HG03457 (cell line): ENCODE data around the gene CHD5.
"Not testable (repeated sequence)": the region's sequence is repeated elsewhere in the genome, so short reads cannot be mapped to it uniquely, and the experiment has no call there.

Experiments used
- ATAC-seq: cut with Tn5 transposase; IDR thresholded peaks from one replicate; pipeline ENCODE4 v1.9.1; 2021; ENCODE audit warnings: moderate number of reproducible peaks; ENCODE audit not compliant: unreplicated experiment

Gene CHD5

GRCh38 chr1:6088956-6089355 is 91.2 kb downstream of the CHD5 start:
- no peak for ATAC-seq

DNA sequence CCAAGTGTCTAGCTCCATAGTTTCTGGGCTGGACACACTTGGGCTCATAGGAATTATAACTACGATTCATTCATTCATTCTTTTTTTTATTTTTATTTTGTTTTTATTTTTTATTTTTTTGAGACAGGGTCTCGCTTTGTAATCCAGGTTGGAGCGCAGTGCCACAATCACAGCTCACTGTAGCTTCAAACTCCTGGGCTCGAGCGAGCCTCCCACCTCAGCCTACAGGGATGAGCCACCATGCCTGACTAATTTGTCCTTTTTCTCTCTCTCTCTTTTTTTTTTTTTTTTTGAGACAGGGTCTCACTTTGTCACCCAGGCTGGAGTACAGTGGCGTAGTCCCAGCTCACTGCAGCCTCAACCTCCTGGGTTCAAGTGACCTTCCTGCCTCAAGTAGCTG is 92.2 kb downstream of the CHD5 start:
- no peak for ATAC-seq

- no peak for ATAC-seq
Measured at GRCh38 chr1:6087377-6087772, 92.7 kb downstream of the CHD5 start.

- ATAC-seq: no peak
Measured at GRCh38 chr1:6086762-6087376, 93.3 kb downstream of the CHD5 start.

GRCh38 chr1:6086358-6086757 is 93.8 kb downstream of the CHD5 start:
- ATAC-seq: no peak

GRCh38 chr1:6085666-6086065 is 94.5 kb downstream of the CHD5 start:
- ATAC-seq: no peak

DNA sequence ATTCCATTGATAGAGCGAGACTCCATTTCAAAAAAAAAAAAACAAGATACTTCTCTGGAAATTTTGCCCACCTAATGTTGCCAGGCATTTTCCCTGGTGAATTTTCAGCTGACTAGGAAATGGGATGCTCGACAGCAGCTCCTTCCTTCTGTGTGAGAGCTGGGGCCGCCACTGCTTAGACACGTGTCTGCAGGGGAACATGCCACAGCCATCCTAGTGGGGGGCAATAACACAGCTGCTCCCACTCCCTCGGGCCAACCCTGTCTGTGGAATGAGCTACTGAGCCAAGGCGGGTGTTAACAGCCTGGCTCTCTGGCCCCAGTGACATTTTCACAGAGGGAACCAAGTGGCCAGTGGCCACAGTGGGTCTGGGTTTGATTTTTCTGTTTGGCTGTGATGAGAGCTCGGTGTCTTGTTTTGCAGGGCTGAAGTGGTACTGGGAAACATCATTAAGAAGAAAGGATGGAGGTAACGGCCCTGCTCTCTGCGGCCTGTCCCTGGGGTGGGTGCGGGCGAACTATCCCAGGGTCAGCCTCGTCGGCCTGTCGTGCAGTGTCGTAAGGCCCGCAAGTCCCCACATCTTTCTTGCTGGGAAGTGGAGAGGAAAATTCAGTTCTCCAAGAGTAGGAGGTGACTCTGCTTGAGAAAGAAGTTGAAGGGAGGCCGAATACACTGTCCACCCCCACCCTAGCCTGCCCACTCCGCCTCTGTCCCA is 95.2 kb downstream of the CHD5 start:
- ATAC-seq: no peak

GRCh38 chr1:6083801-6084446 is 96.2 kb downstream of the CHD5 start:
- ATAC-seq: no peak

DNA sequence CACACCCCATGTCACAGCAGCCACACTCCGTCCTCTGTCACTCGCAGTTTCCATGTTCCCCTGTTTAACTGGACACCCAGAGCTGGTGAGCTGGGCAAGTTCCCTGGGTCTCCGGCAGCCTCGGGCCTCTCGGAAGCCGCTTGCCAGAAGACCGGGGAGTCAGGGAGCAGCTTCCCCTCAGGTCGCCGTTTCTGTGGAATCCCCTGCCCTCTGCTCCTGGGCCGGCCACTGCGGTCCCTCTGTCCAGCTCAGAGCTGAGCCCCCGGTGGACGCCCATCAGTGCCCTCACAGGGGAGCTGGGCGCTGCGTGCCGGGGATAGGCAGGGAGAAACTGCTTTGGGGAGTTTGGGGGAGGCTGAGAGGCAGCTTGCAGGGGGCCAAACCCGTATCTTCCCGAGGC is 96.7 kb downstream of the CHD5 start:
- no peak for ATAC-seq

DNA sequence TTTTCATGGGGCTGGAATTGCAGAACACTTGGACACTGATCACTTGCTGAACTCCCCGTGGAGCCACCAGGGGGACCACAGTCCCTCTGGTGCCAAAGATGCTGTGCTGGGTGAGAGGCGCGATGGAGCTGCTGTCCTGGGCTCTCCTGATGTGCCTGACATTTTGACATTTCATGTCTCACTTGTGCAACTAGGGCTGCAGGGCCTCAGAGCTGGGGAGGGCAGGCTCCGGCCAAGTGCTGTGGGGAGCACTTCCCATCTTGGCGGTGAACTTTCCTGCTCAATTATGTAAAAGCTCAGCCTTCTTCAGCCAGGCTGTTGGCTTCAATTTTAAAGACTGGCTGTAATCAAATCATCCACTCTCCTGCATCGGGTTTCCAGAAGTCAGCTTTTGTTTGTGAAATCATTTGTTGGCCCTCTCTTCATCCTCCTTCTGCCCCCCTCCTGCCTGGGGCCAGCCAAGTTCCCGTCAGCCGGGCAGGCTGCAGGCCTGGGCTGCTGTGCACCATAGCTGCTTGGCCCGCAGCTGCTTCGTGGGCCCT is 97.6 kb downstream of the CHD5 start:
- ATAC-seq: no peak

GRCh38 chr1:6081901-6082300 is 98.2 kb downstream of the CHD5 start:
- no peak for ATAC-seq

DNA sequence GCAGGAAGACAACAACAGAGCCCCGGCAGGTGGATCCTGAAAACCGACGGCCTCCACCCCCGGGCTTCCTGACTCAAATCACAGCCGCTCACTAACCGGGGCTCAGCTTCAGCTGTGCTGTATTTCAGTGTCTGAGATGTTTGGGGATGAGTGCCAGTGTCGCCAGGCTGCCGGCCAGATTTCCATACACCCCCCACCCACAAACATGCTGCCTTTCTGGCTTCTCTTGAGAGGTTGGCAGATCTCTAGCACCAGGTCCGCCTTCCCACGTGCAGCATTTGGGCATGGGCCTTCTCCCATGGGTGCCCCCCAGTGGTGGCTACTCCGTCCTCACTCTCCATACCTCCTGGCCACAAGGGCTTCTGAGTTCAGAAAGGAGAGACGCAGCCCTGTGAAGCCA is 99.7 kb downstream of the CHD5 start:
- no peak for ATAC-seq

DNA sequence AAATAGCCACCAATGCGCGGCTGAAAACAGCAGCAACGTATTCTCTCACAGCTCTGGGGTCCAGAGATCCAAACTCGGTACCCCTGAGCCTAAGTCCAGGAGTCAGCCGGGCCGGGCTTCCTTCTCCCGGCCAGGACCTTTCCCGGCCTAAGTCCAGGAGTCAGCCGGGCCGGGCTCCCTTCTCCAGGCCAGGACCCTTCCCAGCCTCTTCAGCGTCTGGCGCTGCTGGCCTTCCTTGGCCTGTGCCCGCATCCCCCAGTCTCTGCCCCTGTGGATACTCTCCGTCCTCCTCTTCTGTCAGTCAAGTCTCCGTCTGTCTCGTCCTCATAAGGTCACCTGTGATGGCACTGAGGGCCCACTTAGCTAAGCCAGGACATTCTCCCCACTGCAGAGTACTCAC is 102.2 kb downstream of the CHD5 start:
- no peak for ATAC-seq

GRCh38 chr1:6077506-6077905 is 102.6 kb downstream of the CHD5 start:
- ATAC-seq: no peak

- not testable (repeated sequence) for ATAC-seq
Measured at GRCh38 chr1:6077061-6077460, 103.1 kb downstream of the CHD5 start.

DNA sequence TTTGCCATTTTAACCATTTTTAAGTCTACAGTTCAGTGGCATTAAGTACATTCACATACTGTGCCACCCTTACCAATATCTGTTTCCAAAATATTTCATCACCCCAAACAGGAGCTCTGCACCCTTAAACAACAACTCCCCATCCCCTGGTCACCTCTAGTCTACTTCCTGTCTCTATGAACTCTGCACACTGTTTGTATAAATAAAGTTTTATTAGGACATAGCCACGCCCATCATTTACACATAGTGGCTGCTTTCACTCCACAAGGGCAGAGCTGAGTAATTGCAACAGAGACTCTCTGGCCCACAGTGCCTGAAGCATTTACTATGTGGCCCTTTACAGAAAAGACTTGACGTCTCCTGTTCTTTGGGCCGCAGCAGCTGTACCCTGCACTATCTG is 104.4 kb downstream of the CHD5 start:
- no peak for ATAC-seq

DNA sequence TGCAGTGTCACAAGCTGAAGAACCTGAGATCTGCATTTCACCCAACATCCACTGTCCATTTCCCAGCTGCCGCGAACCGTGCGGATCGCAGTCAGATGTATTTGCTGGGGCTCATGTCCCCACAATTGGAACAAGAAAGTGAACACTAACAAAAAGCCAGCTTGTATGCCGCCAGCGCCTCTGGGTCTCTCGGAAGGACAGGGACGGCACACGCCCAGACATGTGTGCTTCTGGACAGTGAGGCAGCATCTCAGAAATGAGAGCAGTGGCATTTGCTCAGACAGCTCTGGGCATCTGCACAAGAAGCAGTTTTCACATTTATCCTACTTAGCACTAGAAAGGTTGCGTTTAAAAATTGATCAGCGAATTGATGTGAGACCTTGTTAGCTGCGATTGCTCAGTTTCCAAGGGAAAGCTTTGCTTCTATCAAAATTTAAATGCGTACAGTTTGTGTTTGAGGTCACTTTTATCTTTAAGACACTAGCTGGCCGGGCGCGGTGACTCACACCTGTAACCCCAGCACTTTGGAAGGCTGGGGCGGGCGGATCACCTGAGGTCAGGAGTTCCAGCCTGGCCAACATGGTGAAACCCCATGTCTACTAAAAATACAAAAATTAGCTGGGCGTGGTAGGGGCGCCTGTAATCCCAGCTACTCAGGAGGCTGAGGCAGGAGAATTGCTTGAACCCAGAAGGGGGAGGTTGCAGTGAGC is 105.8 kb downstream of the CHD5 start:
- ATAC-seq: no peak

DNA sequence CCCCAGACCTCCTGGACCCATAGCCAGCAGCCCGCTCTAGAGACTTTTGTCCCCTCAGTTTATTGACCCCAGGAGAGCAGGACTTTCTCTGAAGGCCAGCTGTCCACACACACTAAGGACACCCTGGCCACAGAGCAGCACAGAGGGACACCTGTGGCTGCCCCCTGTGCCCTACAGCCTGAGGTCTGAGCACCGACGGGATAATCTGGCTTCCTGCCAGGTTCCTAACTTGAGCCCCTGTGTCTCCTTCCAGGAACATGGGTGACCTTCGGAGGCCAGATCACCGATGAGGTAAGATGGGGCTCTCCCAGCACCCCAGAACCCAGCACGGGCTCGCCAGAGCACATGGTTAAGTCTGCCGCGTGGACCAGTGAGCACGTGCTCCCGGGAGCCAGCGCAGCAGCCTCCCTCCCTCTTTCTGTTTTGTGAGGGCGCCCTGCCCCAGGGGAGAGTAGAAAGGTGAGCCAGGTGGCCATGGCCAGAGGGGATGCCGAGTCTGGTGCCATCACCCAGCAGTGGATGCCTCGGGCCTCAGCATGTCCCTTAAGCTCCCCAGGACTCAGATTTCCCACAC is 106.6 kb downstream of the CHD5 start:
- no peak for ATAC-seq

- no peak for ATAC-seq
Measured at GRCh38 chr1:6072774-6073479, 107.2 kb downstream of the CHD5 start.

GRCh38 chr1:6071219-6071618 is 108.9 kb downstream of the CHD5 start:
- ATAC-seq: no peak
